Skin of body (tissue), 2 donors: Measurements from ENCODE around the gene FOXL3. TPM values are rescaled to one million over a fixed set of nuclear protein-coding genes. Genes with fewer than 3 reads are reported as not detected.

ENCODE experiments used
- DNase-seq: peaks from one replicate; lab custom pipeline; 2025; lab: John Stamatoyannopoulos, UW
- total RNA-seq: library from RNA; depleted of rRNA; stranded (reverse); fragments of >200 nt; gene quantifications from one replicate; pipeline ENCODE4 v1.2.3, GENCODE V29; 2014

FOXL3 gene
- total RNA-seq, 1 donor from 2014 or later = not detected

GRCh38 chr7:318878-319661 is 29.1 kb downstream of the FOXL3 start:
- no peak for DNase-seq

- no peak for DNase-seq
Observed at GRCh38 chr7:320297-320696, 30.3 kb downstream of the FOXL3 start.

- DNase-seq = no peak
Observed at GRCh38 chr7:322111-322671, 32.2 kb downstream of the FOXL3 start.

- DNase-seq = no peak
Observed at GRCh38 chr7:322708-323111, 32.7 kb downstream of the FOXL3 start.

- DNase-seq = peak; percentile 66
Observed at GRCh38 chr7:323410-323809, 33.4 kb downstream of the FOXL3 start.

- DNase-seq = no peak
Observed at GRCh38 chr7:324011-324410, 34.0 kb downstream of the FOXL3 start.

GRCh38 chr7:325051-325798 is 35.3 kb downstream of the FOXL3 start:
- no peak for DNase-seq

GRCh38 chr7:325811-326210 is 35.8 kb downstream of the FOXL3 start:
- no peak for DNase-seq

GRCh38 chr7:326273-326672 is 36.3 kb downstream of the FOXL3 start:
- DNase-seq = no peak

GRCh38 chr7:326809-327232 is 36.9 kb downstream of the FOXL3 start:
- no peak for DNase-seq

GRCh38 chr7:327233-327931 is 37.4 kb downstream of the FOXL3 start:
- DNase-seq = no peak

- DNase-seq = no peak
Observed at GRCh38 chr7:327991-328702, 38.2 kb downstream of the FOXL3 start.

GRCh38 chr7:329691-330281 is 39.8 kb downstream of the FOXL3 start:
- no peak for DNase-seq

GRCh38 chr7:330511-331230 is 40.7 kb downstream of the FOXL3 start:
- no peak for DNase-seq

GRCh38 chr7:332020-332517 is 42.1 kb downstream of the FOXL3 start:
- DNase-seq = no peak

GRCh38 chr7:332646-333392 is 42.8 kb downstream of the FOXL3 start:
- no peak for DNase-seq

GRCh38 chr7:333393-333764 is 43.4 kb downstream of the FOXL3 start:
- DNase-seq = peak; percentile 67

GRCh38 chr7:334618-335357 is 44.8 kb downstream of the FOXL3 start:
- no peak for DNase-seq
